GM18505 (cell line): Measurements from ENCODE around the gene HHIP.

Experiments used
- ATAC-seq: cut with Tn5 transposase; IDR thresholded peaks from one replicate; pipeline ENCODE4 v1.9.1; 2021; ENCODE audit not compliant: unreplicated experiment
- POLR2A ChIP-seq: IDR thresholded peaks from 4 replicates; pipeline ENCODE4 v1.6.1; 2011; ENCODE audit warnings: borderline replicate concordance; ENCODE audit not compliant: insufficient read depth, insufficient read length; ENCODE audit errors: extremely low read depth

The HHIP gene

GRCh38 chr4:144647095-144647561 is 1.2 kb downstream of the HHIP start:
- TF ChIP-seq POLR2A = no peak
- ATAC-seq = no peak

- ATAC-seq = no peak
- no peak for TF ChIP-seq POLR2A
Measured at GRCh38 chr4:144647590-144647989, 1.6 kb downstream of the HHIP start.

- no peak for ATAC-seq
- TF ChIP-seq POLR2A = no peak
Measured at GRCh38 chr4:144648042-144648441, 2.1 kb downstream of the HHIP start.

GRCh38 chr4:144649646-144650045 is 3.7 kb downstream of the HHIP start:
- no peak for ATAC-seq
- TF ChIP-seq POLR2A = no peak

GRCh38 chr4:144650311-144651005 is 4.5 kb downstream of the HHIP start:
- no peak for ATAC-seq
- no peak for TF ChIP-seq POLR2A

GRCh38 chr4:144653781-144654545 is 8.0 kb downstream of the HHIP start:
- no peak for ATAC-seq
- TF ChIP-seq POLR2A = no peak

- TF ChIP-seq POLR2A = no peak
- ATAC-seq = no peak
Measured at GRCh38 chr4:144655491-144655890, 9.5 kb downstream of the HHIP start.

GRCh38 chr4:144656850-144657249 is 10.9 kb downstream of the HHIP start:
- TF ChIP-seq POLR2A = no peak
- ATAC-seq = no peak

GRCh38 chr4:144658015-144658567 is 12.1 kb downstream of the HHIP start:
- no peak for ATAC-seq
- no peak for TF ChIP-seq POLR2A

- no peak for TF ChIP-seq POLR2A
- no peak for ATAC-seq
Measured at GRCh38 chr4:144658903-144659302, 12.9 kb downstream of the HHIP start.

- no peak for ATAC-seq
- no peak for TF ChIP-seq POLR2A
Measured at GRCh38 chr4:144659447-144659846, 13.5 kb downstream of the HHIP start.

- TF ChIP-seq POLR2A = no peak
- ATAC-seq = no peak
Measured at GRCh38 chr4:144663834-144664475, 18.0 kb downstream of the HHIP start.

- ATAC-seq = no peak
- TF ChIP-seq POLR2A = no peak
Measured at GRCh38 chr4:144666539-144667175, 20.7 kb downstream of the HHIP start.
